Tibial nerve (tissue), 4 donors: Measurements from ENCODE around the gene MAOA. TPM values are rescaled to one million over a fixed set of nuclear protein-coding genes. Genes with fewer than 3 reads are reported as not detected.

Experiments
- DNase-seq, 2 donors: peaks; one replicate each; pipeline ENCODE4 v3.0.0-alpha.2; 2019; ENCODE audit warnings: low spot score in 2 of 2
- H3K27ac ChIP-seq, 4 donors: fragments of 200-600 bp; sonication (generic) in 3 of 4; one replicate each; pipeline ENCODE4 v1.5.1; 2017 to 2019; ENCODE audit warnings: mild to moderate bottlenecking in 1 of 4
- H3K27me3 ChIP-seq, 2 donors: fragments of 200-600 bp; sonication (generic) in 1 of 2; one replicate each; pipeline versions ENCODE4 v1.5.1 to v1.6.0; 2017 to 2019
- H3K36me3 ChIP-seq, 3 donors: fragments of 200-600 bp; sonication (generic); one replicate each; pipeline ENCODE4 v1.5.1; 2018 to 2019
- H3K4me1 ChIP-seq, 4 donors: fragments of 200-600 bp; sonication (generic) in 3 of 4; one replicate each; pipeline ENCODE4 v1.5.1; 2017 to 2019
- H3K4me3 ChIP-seq, 4 donors: fragments of 200-600 bp; sonication (generic) in 3 of 4; one replicate each; pipeline ENCODE4 v1.5.1; 2017 to 2019; ENCODE audit warnings: mild to moderate bottlenecking in 1 of 4, moderate library complexity in 1 of 4
- H3K9me3 ChIP-seq, 4 donors: fragments of 200-600 bp; sonication (generic) in 3 of 4; one replicate each; pipeline ENCODE4 v1.5.1; 2017 to 2019
- CTCF ChIP-seq, 5 experiments: fragments of 200-600 bp in 3 of 5; fragments of 450-650 bp in 2 of 5; sonication (generic) in 3 of 5; IDR thresholded peaks; one replicate each; pipeline ENCODE4 v1.5.1; 2016 to 2019; ENCODE audit warnings: antibody characterized with exemption in 5 of 5, mild to moderate bottlenecking in 3 of 5, moderate library complexity in 2 of 5
- EP300 ChIP-seq, 2 donors: sonication (generic); formaldehyde crosslinking; IDR thresholded peaks; one replicate each; pipeline ENCODE4 v1.6.1; 2017; ENCODE audit warnings: antibody characterized with exemption in 2 of 2, mild to moderate bottlenecking in 1 of 2
- POLR2A ChIP-seq, 2 donors: fragments of 450-650 bp; IDR thresholded peaks; one replicate each; pipeline ENCODE4 v1.6.1; 2017; ENCODE audit warnings: antibody characterized with exemption in 2 of 2, mild to moderate bottlenecking in 2 of 2, moderate library complexity in 2 of 2
- WGBS, 2 donors: methylation state at CpG; one replicate each; pipeline ENCODE4 v1.1.5; 2018; 5-methylcytosine and 5-hydroxymethylcytosine counted together
- total RNA-seq, 4 donors: library from RNA; depleted of rRNA; stranded (reverse); fragments of >200 nt; gene quantifications; one replicate each; pipeline ENCODE4 v1.1.0, GENCODE V29; 2016

MAOA gene
- total RNA-seq, 4 donors from 2014 or later: 96.3 to 168 (median 120) TPM

DNA sequence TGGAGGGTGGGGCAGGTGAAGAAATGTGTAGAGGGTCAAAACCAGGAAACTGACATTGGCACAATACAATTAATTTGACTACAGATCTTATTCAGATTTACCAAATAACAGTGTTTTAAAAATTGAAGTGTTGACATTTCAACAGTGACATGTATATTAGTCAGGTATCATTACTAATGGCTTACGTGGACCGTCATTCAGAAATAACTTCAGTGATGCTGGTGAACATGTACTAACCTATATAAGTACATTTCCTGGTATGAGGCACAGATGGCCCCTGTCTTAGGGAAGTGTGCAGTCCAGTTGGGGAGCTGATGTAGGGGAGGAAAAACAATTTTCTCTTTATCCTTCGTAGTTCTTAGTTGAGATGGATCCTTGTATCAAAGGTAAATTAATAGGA is 22.3 kb upstream of the MAOA start:
- no peaks in the 10 kb centered on the region for H3K36me3 ChIP-seq
- H3K4me1 ChIP-seq: no peaks in the 10 kb centered on the region
- WGBS, 2 donors: 57 to 64% methylated on average over 3 of the region's 3 CpGs
- H3K9me3 ChIP-seq: no peaks in the 10 kb centered on the region
- no peak for DNase-seq
- no peak overlapping the region for H3K4me3 ChIP-seq
- H3K27ac ChIP-seq: no peak overlapping the region
- no peaks in the 10 kb centered on the region for H3K27me3 ChIP-seq
- TF ChIP-seq POLR2A (IDR thresholded peaks at IDR 0.05) (no peak), CTCF (IDR thresholded peaks at IDR 0.05) (no peak), EP300 (IDR thresholded peaks at IDR 0.05) (no peak)

- TF ChIP-seq CTCF (IDR thresholded peaks at IDR 0.05): no peak
- TF ChIP-seq EP300 (IDR thresholded peaks at IDR 0.05): no peak
- no peak for TF ChIP-seq POLR2A (IDR thresholded peaks at IDR 0.05)
- Histone ChIP-seq H3K36me3 (no peaks in the 10 kb centered on the region), H3K4me3 (no peak overlapping the region), H3K9me3 (no peaks in the 10 kb centered on the region), H3K4me1 (peaks cover 0 to 10% (median 3%) of the 10 kb centered on the region in 4 donors), H3K27ac (no peak overlapping the region), H3K27me3 (no peaks in the 10 kb centered on the region)
- 79 to 86% methylated on average over 5 of the region's 5 CpGs for WGBS, 2 donors
- DNase-seq: no peak
These were observed 15.6 kb upstream of the MAOA start for GRCh38 chrX:43640482-43640881.

- DNase-seq: no peak
- peaks cover 0 to 10% (median 3%) of the 10 kb centered on the region in 4 donors for H3K4me1 ChIP-seq
- H3K27me3 ChIP-seq: no peaks in the 10 kb centered on the region
- no peak for TF ChIP-seq POLR2A (IDR thresholded peaks at IDR 0.05)
- no peak for TF ChIP-seq EP300 (IDR thresholded peaks at IDR 0.05)
- TF ChIP-seq CTCF (IDR thresholded peaks at IDR 0.05): no peak
- no peaks in the 10 kb centered on the region for H3K36me3 ChIP-seq
- no peak overlapping the region for H3K27ac ChIP-seq
- no peak overlapping the region for H3K4me3 ChIP-seq
- no peaks in the 10 kb centered on the region for H3K9me3 ChIP-seq
These were observed 14.4 kb upstream of the MAOA start for GRCh38 chrX:43641691-43642090.

DNA sequence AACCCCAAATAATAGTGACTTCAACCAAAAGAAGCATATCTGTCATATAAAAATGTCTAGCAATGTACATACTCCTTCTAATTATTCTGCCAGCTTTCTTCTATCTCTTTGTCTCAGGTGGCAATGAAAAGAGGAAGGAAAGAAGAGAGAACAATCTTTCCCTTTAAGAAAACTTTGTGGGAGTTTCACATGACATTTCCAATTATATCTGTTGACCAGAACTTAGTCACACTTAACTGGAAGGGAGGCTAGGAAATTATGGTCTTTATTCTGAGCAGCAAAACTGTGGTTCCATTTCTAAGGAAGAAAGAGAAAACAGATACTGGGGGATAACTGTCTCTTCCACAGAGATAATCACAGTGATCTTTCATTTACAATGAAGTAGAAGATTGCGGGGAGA is 12.9 kb upstream of the MAOA start:
- H3K9me3 ChIP-seq: no peaks in the 10 kb centered on the region
- no peaks in the 10 kb centered on the region for H3K36me3 ChIP-seq
- H3K27ac ChIP-seq: no peak overlapping the region
- H3K4me3 ChIP-seq: no peak overlapping the region
- H3K27me3 ChIP-seq: no peaks in the 10 kb centered on the region
- TF ChIP-seq EP300 (IDR thresholded peaks at IDR 0.05) (no peak), POLR2A (IDR thresholded peaks at IDR 0.05) (no peak), CTCF (IDR thresholded peaks at IDR 0.05) (no peak)
- H3K4me1 ChIP-seq: peaks cover 0 to 10% (median 3%) of the 10 kb centered on the region in 4 donors
- no peak for DNase-seq
- WGBS, 2 donors: 88 to 100% methylated on average over 1 of the region's 1 CpG

DNA sequence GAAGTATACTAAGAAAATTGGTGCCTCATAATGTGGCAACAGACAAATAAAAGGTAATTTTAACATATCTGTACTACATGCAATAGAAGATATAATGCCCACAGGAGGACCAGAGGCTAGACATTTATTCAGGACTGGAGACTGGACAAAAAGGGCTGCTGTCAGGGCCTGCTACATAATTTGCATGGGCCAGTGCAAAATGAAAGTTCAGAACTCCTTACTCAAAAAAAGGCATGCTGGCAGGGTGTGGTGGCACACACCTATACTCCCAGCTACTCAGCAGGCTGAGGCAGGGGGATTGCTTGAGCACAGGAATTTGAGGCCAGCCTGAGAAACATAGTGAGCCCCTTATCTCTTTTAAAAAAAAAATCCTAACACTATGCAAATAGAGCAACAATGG is 12.4 kb upstream of the MAOA start:
- Histone ChIP-seq H3K36me3 (no peaks in the 10 kb centered on the region), H3K27me3 (no peaks in the 10 kb centered on the region), H3K9me3 (no peaks in the 10 kb centered on the region), H3K27ac (no peak overlapping the region), H3K4me3 (no peak overlapping the region), H3K4me1 (peaks cover 0 to 10% (median 3%) of the 10 kb centered on the region in 4 donors)
- no peak for DNase-seq
- TF ChIP-seq EP300 (IDR thresholded peaks at IDR 0.05) (no peak), POLR2A (IDR thresholded peaks at IDR 0.05) (no peak), CTCF (IDR thresholded peaks at IDR 0.05) (no peak)
